GM12892 (cell line): ENCODE measurements around the gene ACTRT2.

Experiments used
- POLR2A ChIP-seq: IDR thresholded peaks from 2 replicates; pipeline ENCODE4 v1.6.1; 2011; ENCODE audit warnings: low read depth, low read length, control low read depth
- POLR2AphosphoS5 ChIP-seq: IDR thresholded peaks from 2 replicates; pipeline ENCODE4 v1.6.1; 2011; ENCODE audit warnings: low read depth, low read length, control low read depth

GRCh38 chr1:3032371-3033039 lies 11.2 kb downstream of the ACTRT2 start:
- no peak for TF ChIP-seq POLR2AphosphoS5
- TF ChIP-seq POLR2A, result no peak
